ENCODE results near the gene RAD51AP1.

DNA sequence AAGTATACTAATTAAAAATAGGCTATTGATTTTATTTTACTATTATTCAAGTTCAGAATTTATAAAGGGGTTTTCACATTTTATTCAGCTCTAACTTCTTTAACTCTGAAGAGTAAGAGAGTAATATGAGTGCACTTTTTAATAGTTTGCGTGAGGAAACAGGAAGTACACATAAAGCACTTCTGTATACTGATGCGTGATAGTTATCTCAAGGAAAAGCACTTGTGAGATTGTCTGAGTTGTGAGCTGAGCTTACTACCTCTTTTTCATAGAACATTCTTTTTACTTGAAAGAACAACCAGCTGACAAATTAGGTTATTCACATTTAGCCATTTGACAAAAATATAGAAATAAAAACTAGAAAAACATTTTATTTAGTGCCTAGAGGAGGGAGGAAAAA is 1.9 kb downstream of the RAD51AP1 start:
- TF ChIP-seq HDGF (IDR thresholded peaks at IDR 0.05; ENCODE audit: borderline replicate concordance) (no peak), ELF4 (IDR thresholded peaks at IDR 0.05) (no peak), FOXM1 (IDR thresholded peaks at IDR 0.05; ENCODE audit: borderline replicate concordance) (no peak)
